Gastrocnemius medialis (tissue), 4 donors: ENCODE results near the gene RAD54L.

Experiments
- POLR2A ChIP-seq, 2 donors: fragments of 450-650 bp; IDR thresholded peaks; one replicate each; pipeline ENCODE4 v1.6.1; 2017; ENCODE audit warnings: antibody characterized with exemption in 2 of 2, mild to moderate bottlenecking in 2 of 2, moderate library complexity in 2 of 2
- TF ChIP-seq, protein P1 (sequence below), 5 experiments: fragments of 450-650 bp in 3 of 5; fragments of 200-600 bp in 2 of 5; sonication (generic) in 2 of 5; IDR thresholded peaks in 4 of 5; conservative IDR thresholded peaks in 1 of 5; 1 replicate in 4 of 5; 2 replicates in 1 of 5; pipeline ENCODE4 v1.5.1; 2016 to 2019; ENCODE audit warnings: antibody characterized with exemption in 5 of 5, mild to moderate bottlenecking in 3 of 5, moderate library complexity in 3 of 5

DNA sequence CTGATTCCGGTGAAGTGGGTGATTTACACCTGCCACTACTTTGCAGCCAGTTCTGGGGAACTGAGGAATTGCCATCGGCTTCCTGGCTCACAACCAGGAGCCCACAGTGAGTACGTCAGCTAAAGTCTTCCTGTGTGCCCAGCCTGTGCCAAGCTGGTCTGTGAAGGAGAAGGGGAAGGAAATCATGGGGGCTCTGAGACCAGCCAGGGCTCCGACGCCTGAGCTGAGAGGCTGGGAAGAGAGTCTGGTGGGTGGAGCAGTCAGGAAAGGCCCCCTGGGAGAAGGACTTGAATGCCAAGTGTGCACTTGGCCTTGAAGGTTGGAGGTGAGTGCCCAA, 43.2 kb upstream of the RAD54L start:
- TF ChIP-seq, protein P1, sequence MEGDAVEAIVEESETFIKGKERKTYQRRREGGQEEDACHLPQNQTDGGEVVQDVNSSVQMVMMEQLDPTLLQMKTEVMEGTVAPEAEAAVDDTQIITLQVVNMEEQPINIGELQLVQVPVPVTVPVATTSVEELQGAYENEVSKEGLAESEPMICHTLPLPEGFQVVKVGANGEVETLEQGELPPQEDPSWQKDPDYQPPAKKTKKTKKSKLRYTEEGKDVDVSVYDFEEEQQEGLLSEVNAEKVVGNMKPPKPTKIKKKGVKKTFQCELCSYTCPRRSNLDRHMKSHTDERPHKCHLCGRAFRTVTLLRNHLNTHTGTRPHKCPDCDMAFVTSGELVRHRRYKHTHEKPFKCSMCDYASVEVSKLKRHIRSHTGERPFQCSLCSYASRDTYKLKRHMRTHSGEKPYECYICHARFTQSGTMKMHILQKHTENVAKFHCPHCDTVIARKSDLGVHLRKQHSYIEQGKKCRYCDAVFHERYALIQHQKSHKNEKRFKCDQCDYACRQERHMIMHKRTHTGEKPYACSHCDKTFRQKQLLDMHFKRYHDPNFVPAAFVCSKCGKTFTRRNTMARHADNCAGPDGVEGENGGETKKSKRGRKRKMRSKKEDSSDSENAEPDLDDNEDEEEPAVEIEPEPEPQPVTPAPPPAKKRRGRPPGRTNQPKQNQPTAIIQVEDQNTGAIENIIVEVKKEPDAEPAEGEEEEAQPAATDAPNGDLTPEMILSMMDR (IDR thresholded peaks at IDR 0.05 in 4 of 5, conservative IDR thresholded peaks at IDR 0.05 in 1 of 5) = no peak
- TF ChIP-seq POLR2A (IDR thresholded peaks at IDR 0.05) = no peak
